Nephron (organoid): ENCODE measurements around the gene ATG4B.

Experiments used
- H3K27ac Mint-ChIP-seq, 3 experiments: 2 replicates each; pipeline ENCODE4 v1.8.0; 2020; ENCODE audit warnings: mixed read lengths in 3 of 3, mild to moderate bottlenecking in 2 of 3, moderate library complexity in 1 of 3
- H3K27me3 Mint-ChIP-seq: 2 replicates; pipeline ENCODE4 v1.8.0; 2021; ENCODE audit warnings: low read depth, mild to moderate bottlenecking, moderate library complexity, mixed read lengths
- H3K36me3 Mint-ChIP-seq: 2 replicates; pipeline ENCODE4 v1.8.0; 2020; ENCODE audit warnings: low read depth, mixed read lengths
- H3K4me1 Mint-ChIP-seq: 2 replicates; pipeline ENCODE4 v1.8.0; 2020; ENCODE audit warnings: mixed read lengths
- H3K4me3 Mint-ChIP-seq, 3 experiments: 2 replicates each; pipeline ENCODE4 v1.8.0; 2020; ENCODE audit warnings: mild to moderate bottlenecking in 3 of 3, mixed read lengths in 3 of 3, moderate library complexity in 2 of 3
- H3K9me3 Mint-ChIP-seq: 2 replicates; pipeline ENCODE4 v1.8.0; 2020; ENCODE audit warnings: mixed read lengths
- CTCF ChIP-seq, 3 experiments: fragments of 200-600 bp; sonication (generic); IDR thresholded peaks; one replicate each; pipeline ENCODE4 v1.5.0; 2021; ENCODE audit warnings: antibody characterized with exemption in 3 of 3; ENCODE audit not compliant: unreplicated experiment in 3 of 3

The ATG4B gene

DNA sequence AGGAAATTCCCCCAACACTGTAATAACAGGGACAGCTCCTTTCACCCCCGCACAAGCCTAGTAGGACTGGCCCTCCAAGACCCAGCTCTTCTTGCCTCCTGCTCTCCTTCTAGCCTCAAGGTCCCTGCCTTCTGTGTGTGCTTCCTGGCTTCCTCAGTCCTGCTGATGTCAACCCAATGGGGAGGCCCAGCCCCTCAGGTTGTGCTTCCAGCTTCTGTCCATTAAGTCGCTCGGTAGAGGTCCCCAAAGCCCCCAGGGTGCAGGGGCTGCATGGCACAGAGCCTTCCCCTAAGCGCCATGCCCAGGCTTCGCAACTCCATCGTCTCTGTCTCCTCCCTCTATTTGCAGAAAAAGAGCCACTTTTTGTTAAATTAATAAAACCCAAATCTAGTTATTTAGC, 39.9 kb upstream of the ATG4B start:
- Mint-ChIP-seq H3K27ac (no peak overlapping the region), H3K36me3 (peaks cover 51% of the 10 kb centered on the region), H3K27me3 (no peaks in the 10 kb centered on the region), H3K4me3 (no peak overlapping the region), H3K9me3 (no peaks in the 10 kb centered on the region), H3K4me1 (peaks cover 6% of the 10 kb centered on the region)
- no peak for TF ChIP-seq CTCF (IDR thresholded peaks at IDR 0.05; ENCODE audit: unreplicated experiment in 3 of 3)

DNA sequence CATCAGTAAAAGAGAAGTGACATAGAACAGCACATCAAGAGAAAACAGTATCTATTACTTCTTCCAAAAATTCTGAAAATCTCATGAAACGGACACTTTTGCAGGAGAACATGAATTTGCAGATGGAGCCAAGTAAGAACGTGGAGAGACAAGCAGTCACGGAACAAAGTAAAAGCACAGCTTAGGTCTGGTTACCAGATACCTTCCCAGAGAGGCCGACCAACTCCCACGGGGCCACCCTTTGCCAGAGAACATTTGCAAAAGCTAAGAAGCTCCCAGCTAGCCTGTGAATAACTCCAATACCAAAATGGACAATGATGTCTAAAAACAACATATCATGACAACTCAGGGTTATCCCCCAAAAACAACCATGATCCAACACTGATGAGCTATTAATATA, 39.4 kb upstream of the ATG4B start:
- H3K4me1 Mint-ChIP-seq = peaks cover 6% of the 10 kb centered on the region
- no peak overlapping the region for H3K27ac Mint-ChIP-seq
- no peaks in the 10 kb centered on the region for H3K9me3 Mint-ChIP-seq
- peaks cover 50% of the 10 kb centered on the region for H3K36me3 Mint-ChIP-seq
- H3K4me3 Mint-ChIP-seq = no peak overlapping the region
- no peak for TF ChIP-seq CTCF (IDR thresholded peaks at IDR 0.05; ENCODE audit: unreplicated experiment in 3 of 3)
- H3K27me3 Mint-ChIP-seq = no peaks in the 10 kb centered on the region

DNA sequence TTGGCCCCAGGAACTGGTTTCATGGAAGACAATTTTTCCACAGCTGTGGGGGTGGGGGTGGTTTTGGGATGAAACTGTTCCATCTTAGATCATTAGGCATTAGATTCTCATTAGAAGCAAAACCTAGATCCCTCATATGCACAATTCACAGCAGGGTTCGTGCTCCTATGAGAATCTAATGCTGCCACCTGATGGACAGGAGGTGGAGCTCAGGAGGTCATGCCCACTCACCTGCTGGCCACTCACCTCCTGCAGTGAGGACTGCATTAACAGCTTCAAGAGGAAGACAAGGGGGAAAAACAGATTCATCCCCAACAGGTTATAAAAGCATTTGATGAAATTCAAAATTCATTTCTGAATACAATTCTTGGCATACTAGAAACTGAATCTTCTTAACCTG, 39.0 kb upstream of the ATG4B start:
- Mint-ChIP-seq H3K9me3 (no peaks in the 10 kb centered on the region), H3K27ac (no peak overlapping the region), H3K27me3 (no peaks in the 10 kb centered on the region), H3K4me1 (peaks cover 6% of the 10 kb centered on the region), H3K36me3 (peaks cover 49% of the 10 kb centered on the region), H3K4me3 (no peak overlapping the region)
- peak in 1 of 3 experiments; percentile 25 for TF ChIP-seq CTCF (IDR thresholded peaks at IDR 0.05; ENCODE audit: unreplicated experiment in 3 of 3)

DNA sequence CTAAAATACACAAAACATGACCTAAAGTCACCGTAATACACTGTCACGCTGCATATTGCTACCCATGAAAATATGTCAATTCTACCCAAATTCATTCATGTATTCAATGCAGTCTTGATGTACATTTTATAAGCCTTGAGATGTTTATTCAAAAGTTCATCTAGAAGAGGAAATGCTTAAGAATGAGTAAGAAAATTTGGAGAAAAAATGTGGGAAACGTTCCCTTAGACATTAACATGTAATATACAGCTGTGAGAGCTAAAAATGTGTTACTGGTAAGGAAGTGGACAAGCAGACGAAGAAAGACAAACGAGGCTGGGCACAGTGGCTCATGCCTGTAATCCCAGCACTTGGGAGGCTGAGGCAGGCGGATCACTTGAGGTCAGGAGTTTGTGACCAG, 37.9 kb upstream of the ATG4B start:
- H3K4me1 Mint-ChIP-seq = peaks cover 6% of the 10 kb centered on the region
- no peaks in the 10 kb centered on the region for H3K27me3 Mint-ChIP-seq
- H3K27ac Mint-ChIP-seq = no peak overlapping the region
- no peak for TF ChIP-seq CTCF (IDR thresholded peaks at IDR 0.05; ENCODE audit: unreplicated experiment in 3 of 3)
- no peaks in the 10 kb centered on the region for H3K9me3 Mint-ChIP-seq
- H3K36me3 Mint-ChIP-seq = peaks cover 47% of the 10 kb centered on the region
- H3K4me3 Mint-ChIP-seq = no peak overlapping the region

DNA sequence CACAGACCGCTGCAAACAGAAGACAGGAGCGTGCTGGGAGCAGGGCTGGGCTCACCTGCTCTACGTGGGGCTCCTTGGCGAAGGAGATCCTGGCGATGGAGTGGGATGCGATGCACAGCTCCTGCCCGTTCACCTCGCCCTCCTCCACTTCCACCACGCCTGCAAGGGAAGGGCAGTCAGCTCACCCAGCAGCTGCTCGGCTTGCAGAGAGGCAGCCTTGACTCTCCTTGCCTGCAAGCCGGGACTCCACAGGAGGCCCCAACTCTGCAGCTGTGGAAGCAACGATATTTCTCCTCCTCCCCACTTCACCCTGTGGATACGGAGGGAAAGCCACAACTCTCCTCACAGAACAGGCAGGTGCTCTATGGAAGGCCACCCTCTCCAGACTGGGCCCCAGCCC, 35.7 kb upstream of the ATG4B start:
- Mint-ChIP-seq H3K27me3 (no peaks in the 10 kb centered on the region), H3K36me3 (peaks cover 55% of the 10 kb centered on the region), H3K4me3 (no peak overlapping the region), H3K27ac (no peak overlapping the region), H3K9me3 (no peaks in the 10 kb centered on the region), H3K4me1 (peaks cover 6% of the 10 kb centered on the region)
- no peak for TF ChIP-seq CTCF (IDR thresholded peaks at IDR 0.05; ENCODE audit: unreplicated experiment in 3 of 3)

DNA sequence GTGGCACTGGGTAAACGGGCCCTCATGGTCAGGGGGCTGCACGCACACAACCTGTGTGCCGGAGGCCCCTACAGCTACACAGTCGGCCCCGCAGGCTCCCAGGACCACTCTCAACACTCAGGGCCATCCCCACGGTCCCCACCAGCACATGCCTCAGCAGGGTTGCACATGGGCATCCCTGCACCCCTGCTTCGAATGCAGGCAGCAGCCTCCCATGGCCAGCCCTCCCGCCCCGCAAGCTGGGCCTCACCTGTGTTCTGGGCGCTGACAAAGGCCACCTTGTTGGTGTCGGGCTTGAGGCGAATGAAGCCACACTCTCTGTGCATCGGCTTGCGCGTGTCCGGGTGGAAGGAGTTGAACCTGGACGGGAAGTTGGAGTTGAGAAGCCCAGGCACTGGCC, 34.8 kb upstream of the ATG4B start:
- Mint-ChIP-seq H3K27me3 (no peaks in the 10 kb centered on the region), H3K36me3 (peaks cover 52% of the 10 kb centered on the region), H3K27ac (no peak overlapping the region), H3K9me3 (no peaks in the 10 kb centered on the region), H3K4me1 (peaks cover 4% of the 10 kb centered on the region), H3K4me3 (no peak overlapping the region)
- no peak for TF ChIP-seq CTCF (IDR thresholded peaks at IDR 0.05; ENCODE audit: unreplicated experiment in 3 of 3)
